Spleen (tissue), 7 donors: ENCODE data around the gene FOXL3.

Experiments used
- CTCF ChIP-seq, 11 experiments: fragments of 200-600 bp in 7 of 11; fragments of 450-650 bp in 4 of 11; sonication (generic) in 4 of 11; IDR thresholded peaks in 8 of 11; conservative IDR thresholded peaks in 3 of 11; 1 replicate in 7 of 11; 2 replicates in 4 of 11; pipeline versions ENCODE4 v1.4.0 to v1.8.0; 2016 to 2021; ENCODE audit warnings: antibody characterized with exemption in 11 of 11, inconsistent platforms in 4 of 11, mild to moderate bottlenecking in 1 of 11
- POLR2A ChIP-seq, 3 donors: fragments of 450-650 bp; IDR thresholded peaks; one replicate each; pipeline ENCODE4 v1.5.1; 2017; ENCODE audit warnings: antibody characterized with exemption in 3 of 3, mild to moderate bottlenecking in 1 of 3
- POLR2AphosphoS5 ChIP-seq, 3 donors: sonication (generic); formaldehyde crosslinking; IDR thresholded peaks; one replicate each; pipeline ENCODE4 v1.5.1; 2017; ENCODE audit warnings: antibody characterized with exemption in 3 of 3
- donor health status: DM: no; HTN: no; CAD: no; lungs with moderate emphysema.
- donor health status: DM: no; HTN: no; CAD: no.
- donor health status: DM: no; HTN: no; CAD: no.

DNA sequence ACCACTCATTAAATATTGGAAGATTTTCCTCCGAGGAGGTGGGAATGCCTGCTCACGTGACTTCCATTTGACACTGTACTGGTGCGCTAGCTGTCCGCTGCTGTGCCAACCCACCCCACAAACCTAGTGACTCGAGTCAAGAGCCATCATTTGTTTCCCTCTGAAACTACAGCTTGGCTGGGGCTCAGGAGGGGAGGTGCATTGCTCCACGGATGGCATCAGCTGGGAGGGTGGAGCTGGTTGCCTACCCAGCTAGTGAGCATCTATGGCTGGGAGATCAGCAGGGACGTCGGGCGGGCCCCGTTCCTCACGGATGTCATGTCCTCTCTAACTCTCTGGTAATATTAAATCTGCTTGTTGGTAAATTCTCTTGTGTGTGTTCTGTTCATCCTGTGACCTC, 9.5 kb upstream of the FOXL3 start:
- TF ChIP-seq CTCF (IDR thresholded peaks at IDR 0.05 in 8 of 11, conservative IDR thresholded peaks at IDR 0.05 in 3 of 11) (no peak), POLR2AphosphoS5 (IDR thresholded peaks at IDR 0.05) (no peak), POLR2A (IDR thresholded peaks at IDR 0.05) (no peak)
